HEK293T (cell line): ENCODE results near the gene FLRT2.

Experiments used
- BHLHE40 ChIP-seq: fragments of 450-650 bp; IDR thresholded peaks from 2 replicates; pipeline ENCODE4 v1.6.1; 2016; ENCODE audit warnings: mild to moderate bottlenecking, moderate library complexity, borderline replicate concordance
- LEF1 ChIP-seq: fragments of 450-650 bp; IDR thresholded peaks from 2 replicates; pipeline ENCODE4 v1.6.1; 2017; ENCODE audit warnings: mild to moderate bottlenecking, borderline replicate concordance
- TARDBP ChIP-seq: fragments of 450-650 bp; IDR thresholded peaks from 2 replicates; pipeline ENCODE4 v1.6.1; 2016
- ZNF384 ChIP-seq: fragments of 450-650 bp; IDR thresholded peaks from 2 replicates; pipeline ENCODE4 v1.6.1; 2016

DNA sequence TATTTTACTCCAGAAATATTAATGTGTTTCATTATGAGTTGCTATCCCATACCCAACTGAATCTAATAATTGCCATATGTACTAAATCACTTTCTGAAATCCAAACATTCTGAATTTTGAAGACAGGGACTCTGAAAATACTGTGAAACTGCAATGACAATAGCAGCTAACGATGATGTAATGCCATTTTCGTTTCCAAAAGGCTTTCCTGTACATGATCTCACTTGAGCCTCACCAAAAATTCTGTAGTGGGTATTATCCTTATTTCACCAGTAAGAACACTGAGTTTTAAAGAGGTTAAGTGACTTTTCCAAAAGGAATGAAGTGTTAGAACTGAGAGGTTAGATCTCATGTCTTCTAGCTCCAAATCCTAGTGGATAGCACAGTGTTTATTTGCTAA is 133.3 kb downstream of the FLRT2 start:
- TF ChIP-seq LEF1 = no peak
- TF ChIP-seq BHLHE40 = no peak
- no peak for TF ChIP-seq TARDBP
- TF ChIP-seq ZNF384 = no peak
